ENCODE data around the gene MTERF2. TPM values are rescaled to one million over a fixed set of nuclear protein-coding genes. Genes with fewer than 3 reads are reported as not detected.
"Not testable (repeated sequence)": the region's sequence is repeated elsewhere in the genome, so short reads cannot be mapped to it uniquely, and the experiment has no call there.

The MTERF2 gene
- total RNA-seq, 1 donor from 2014 or later: 5.2 TPM

- Mint-ChIP-seq H3K27ac (no peak overlapping the region), H3K27me3 (ENCODE audit: insufficient read depth) (no peaks in the 10 kb centered on the region), H3K4me3 (no peak overlapping the region), H3K36me3 (ENCODE audit: low read depth) (peaks cover 4% of the 10 kb centered on the region), H3K4me1 (ENCODE audit: low read depth) (no peaks in the 10 kb centered on the region), H3K9me3 (no peaks in the 10 kb centered on the region)
- intact Hi-C loops (cut with micrococcal nuclease): no loop called here
- DNase-seq (ENCODE audit: low spot score): no peak
Observed at GRCh38 chr12:107014055-107014454, 27.1 kb upstream of the MTERF2 start.

GRCh38 chr12:107012736-107013425, 25.9 kb upstream of the MTERF2 start:
- H3K9me3 Mint-ChIP-seq: no peaks in the 10 kb centered on the region
- intact Hi-C loops (cut with micrococcal nuclease): no loop called here
- no peaks in the 10 kb centered on the region for H3K4me1 Mint-ChIP-seq (ENCODE audit: low read depth)
- no peak for DNase-seq (ENCODE audit: low spot score)
- H3K27me3 Mint-ChIP-seq (ENCODE audit: insufficient read depth): no peaks in the 10 kb centered on the region
- H3K4me3 Mint-ChIP-seq: no peak overlapping the region
- peaks cover 6% of the 10 kb centered on the region for H3K36me3 Mint-ChIP-seq (ENCODE audit: low read depth)
- H3K27ac Mint-ChIP-seq: no peak overlapping the region

GRCh38 chr12:107011519-107011918, 24.6 kb upstream of the MTERF2 start:
- H3K27ac Mint-ChIP-seq: no peak overlapping the region
- no peaks in the 10 kb centered on the region for H3K9me3 Mint-ChIP-seq

DNA sequence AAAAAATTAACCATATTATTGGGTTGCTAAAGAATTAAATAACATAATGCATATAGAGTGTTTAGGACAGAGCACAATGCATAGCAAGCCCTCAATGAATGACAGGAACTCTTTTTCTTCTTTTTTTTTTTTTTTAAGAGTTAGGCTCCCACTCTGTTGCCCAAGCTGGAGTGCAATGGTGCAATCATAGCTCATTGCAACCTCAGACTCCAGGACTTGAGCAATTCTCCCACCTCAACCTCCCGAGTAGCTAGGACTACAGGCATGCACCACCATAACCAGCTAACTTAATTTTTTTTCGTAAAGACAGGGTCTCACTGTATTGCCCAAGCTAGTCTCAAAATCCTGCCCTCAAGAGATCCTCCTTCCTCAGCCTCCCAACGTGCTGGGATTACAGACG, 20.5 kb upstream of the MTERF2 start:
- no peak for DNase-seq (ENCODE audit: low spot score)
- intact Hi-C loops (cut with micrococcal nuclease): no loop called here
- Mint-ChIP-seq H3K4me1 (ENCODE audit: low read depth) (no peaks in the 10 kb centered on the region), H3K9me3 (no peaks in the 10 kb centered on the region), H3K36me3 (ENCODE audit: low read depth) (peaks cover 2% of the 10 kb centered on the region), H3K27ac (no peak overlapping the region), H3K27me3 (ENCODE audit: insufficient read depth) (no peaks in the 10 kb centered on the region), H3K4me3 (no peak overlapping the region)

More at GRCh38 chr12:107011519-107011918, 24.6 kb upstream of the MTERF2 start:
- intact Hi-C loops (cut with micrococcal nuclease): no loop called here
- H3K27me3 Mint-ChIP-seq (ENCODE audit: insufficient read depth): no peaks in the 10 kb centered on the region
- H3K4me1 Mint-ChIP-seq (ENCODE audit: low read depth): no peaks in the 10 kb centered on the region
- no peak overlapping the region for H3K4me3 Mint-ChIP-seq
- H3K36me3 Mint-ChIP-seq (ENCODE audit: low read depth): peaks cover 2% of the 10 kb centered on the region
- no peak for DNase-seq (ENCODE audit: low spot score)

DNA sequence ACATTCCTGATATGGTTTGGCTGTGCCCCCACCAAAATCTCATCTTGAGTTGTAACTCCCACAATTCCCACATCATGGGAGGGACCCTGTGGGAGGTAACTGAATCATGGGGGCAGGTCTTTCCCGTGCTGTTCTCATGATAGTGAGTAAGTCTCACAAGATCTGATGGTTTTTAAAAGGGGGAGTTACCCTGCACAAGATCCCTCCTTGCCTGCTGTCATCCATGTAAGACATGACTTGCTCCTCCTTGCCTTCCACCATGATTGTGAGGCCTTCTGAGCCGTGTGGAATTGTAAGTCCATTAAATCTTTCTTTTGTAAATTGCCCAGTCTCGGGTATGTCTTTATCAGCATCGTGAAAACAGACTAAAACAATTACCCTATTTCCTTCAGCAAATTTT, 15.7 kb upstream of the MTERF2 start:
- H3K36me3 Mint-ChIP-seq (ENCODE audit: low read depth); H3K27ac Mint-ChIP-seq; H3K4me3 Mint-ChIP-seq; H3K9me3 Mint-ChIP-seq; H3K27me3 Mint-ChIP-seq (ENCODE audit: insufficient read depth); H3K4me1 Mint-ChIP-seq (ENCODE audit: low read depth); intact Hi-C loops (cut with micrococcal nuclease); DNase-seq (ENCODE audit: low spot score): not testable (repeated sequence)

DNA sequence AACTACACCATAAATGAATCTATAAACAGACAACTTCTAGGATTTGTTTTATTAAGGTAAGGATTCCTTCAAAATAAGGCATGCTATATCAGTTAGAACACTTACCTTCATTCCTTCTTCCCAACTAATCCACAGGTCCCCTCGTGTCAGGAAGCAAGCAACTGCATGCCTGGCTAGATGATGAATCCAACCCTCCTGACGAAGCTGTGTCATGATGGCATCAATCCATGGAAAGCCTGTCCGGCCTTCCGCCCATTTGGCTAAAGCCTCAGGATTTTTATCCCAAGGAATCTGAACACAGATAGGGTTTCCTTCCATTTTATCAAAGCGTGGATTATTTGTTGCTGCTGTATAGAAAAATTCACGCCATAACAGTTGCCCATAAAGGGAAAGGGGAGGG, 12.5 kb upstream of the MTERF2 start:
- peaks cover 15% of the 10 kb centered on the region for H3K36me3 Mint-ChIP-seq (ENCODE audit: low read depth)
- no peak overlapping the region for H3K4me3 Mint-ChIP-seq
- DNase-seq (ENCODE audit: low spot score): no peak
- intact Hi-C loops (cut with micrococcal nuclease): no loop called here
- H3K27ac Mint-ChIP-seq: no peak overlapping the region
- no peaks in the 10 kb centered on the region for H3K9me3 Mint-ChIP-seq
- H3K4me1 Mint-ChIP-seq (ENCODE audit: low read depth): no peaks in the 10 kb centered on the region
- no peaks in the 10 kb centered on the region for H3K27me3 Mint-ChIP-seq (ENCODE audit: insufficient read depth)

- Mint-ChIP-seq H3K27me3 (ENCODE audit: insufficient read depth) (no peaks in the 10 kb centered on the region), H3K9me3 (no peaks in the 10 kb centered on the region), H3K4me3 (no peak overlapping the region), H3K4me1 (ENCODE audit: low read depth) (no peaks in the 10 kb centered on the region), H3K27ac (no peak overlapping the region), H3K36me3 (ENCODE audit: low read depth) (peaks cover 15% of the 10 kb centered on the region)
- no peak for DNase-seq (ENCODE audit: low spot score)
- intact Hi-C loops (cut with micrococcal nuclease): no loop called here
Observed at GRCh38 chr12:106997916-106998315, 11.0 kb upstream of the MTERF2 start.

DNA sequence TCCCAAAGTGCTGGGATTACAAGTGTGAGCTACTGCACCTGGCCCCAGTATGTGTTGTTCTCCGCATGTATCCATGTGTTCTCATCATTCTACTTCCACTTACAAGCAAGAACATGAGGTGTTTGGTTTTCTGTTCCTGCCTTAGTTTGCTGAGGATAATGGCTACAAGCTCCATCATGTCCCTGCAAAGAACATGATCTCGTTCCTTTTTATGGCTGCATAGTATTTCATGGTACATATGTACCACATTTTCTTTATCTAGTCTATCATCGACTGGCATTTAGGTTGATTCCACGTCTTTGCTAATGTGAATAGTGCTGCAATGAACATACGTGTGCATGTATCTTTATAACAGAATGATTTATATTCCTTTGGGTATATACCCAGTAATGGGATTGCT, 9.2 kb upstream of the MTERF2 start:
- H3K9me3 Mint-ChIP-seq; H3K27me3 Mint-ChIP-seq (ENCODE audit: insufficient read depth); H3K27ac Mint-ChIP-seq; intact Hi-C loops (cut with micrococcal nuclease); DNase-seq (ENCODE audit: low spot score); H3K4me3 Mint-ChIP-seq; H3K4me1 Mint-ChIP-seq (ENCODE audit: low read depth): not testable (repeated sequence)
- H3K36me3 Mint-ChIP-seq (ENCODE audit: low read depth): peaks cover 15% of the 10 kb centered on the region

DNA sequence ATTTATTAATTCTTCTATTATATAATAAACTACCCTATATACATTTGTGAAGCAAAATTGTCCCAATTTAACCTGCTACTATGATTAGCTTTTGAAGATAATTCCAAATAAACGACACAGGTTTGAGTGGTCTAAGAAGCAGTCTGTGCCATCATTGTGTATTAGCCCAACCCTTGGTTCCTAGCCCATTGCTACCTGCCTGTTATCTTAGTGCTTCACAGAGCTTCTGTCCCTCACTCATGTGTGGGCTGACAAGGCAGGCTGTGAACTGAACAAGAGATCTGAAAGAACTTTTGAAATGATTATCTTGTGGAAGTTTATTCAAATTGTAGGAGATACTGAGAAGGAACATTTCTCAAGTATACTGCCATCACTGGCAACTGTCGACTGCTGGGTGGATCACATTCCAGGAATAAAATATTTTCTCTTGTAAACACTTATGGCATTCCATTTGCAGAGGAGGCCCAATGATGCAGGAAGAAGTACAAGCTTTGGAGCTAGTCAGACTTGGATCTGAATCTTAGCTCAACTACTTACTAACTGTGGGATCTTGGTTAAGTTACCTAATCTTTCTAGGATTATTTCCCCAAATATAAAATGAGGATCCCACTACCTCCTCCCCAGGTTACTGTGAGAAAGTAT, 7.8 kb upstream of the MTERF2 start:
- intact Hi-C loops (cut with micrococcal nuclease): no loop called here
- H3K36me3 Mint-ChIP-seq (ENCODE audit: low read depth): peaks cover 12% of the 10 kb centered on the region

GRCh38 chr12:106987846-106988245, 900 bp upstream of the MTERF2 start:
- Mint-ChIP-seq H3K4me1 (ENCODE audit: low read depth) (peaks cover 41% of the 10 kb centered on the region), H3K27me3 (ENCODE audit: insufficient read depth) (peaks cover 2% of the 10 kb centered on the region), H3K36me3 (ENCODE audit: low read depth) (peaks cover 23% of the 10 kb centered on the region), H3K9me3 (no peaks in the 10 kb centered on the region), H3K4me3 (peak overlapping the region; percentile 74), H3K27ac (no peak overlapping the region)
- intact Hi-C loops (cut with micrococcal nuclease): loop anchor here (1.0 to 2.0 kb wide), 4 partner anchors 39 to 685 kb away; partner anchors contain the start of genes CRY1 and TCP11L2
- no peak for DNase-seq (ENCODE audit: low spot score)

More for the DNA sequence above, 7.8 kb upstream of the MTERF2 start:
- H3K27me3 Mint-ChIP-seq (ENCODE audit: insufficient read depth): peaks cover 2% of the 10 kb centered on the region
- DNase-seq (ENCODE audit: low spot score): no peak
- H3K27ac Mint-ChIP-seq: no peak overlapping the region
- no peaks in the 10 kb centered on the region for H3K4me1 Mint-ChIP-seq (ENCODE audit: low read depth)
- H3K9me3 Mint-ChIP-seq: no peaks in the 10 kb centered on the region
- H3K4me3 Mint-ChIP-seq: no peak overlapping the region

DNA sequence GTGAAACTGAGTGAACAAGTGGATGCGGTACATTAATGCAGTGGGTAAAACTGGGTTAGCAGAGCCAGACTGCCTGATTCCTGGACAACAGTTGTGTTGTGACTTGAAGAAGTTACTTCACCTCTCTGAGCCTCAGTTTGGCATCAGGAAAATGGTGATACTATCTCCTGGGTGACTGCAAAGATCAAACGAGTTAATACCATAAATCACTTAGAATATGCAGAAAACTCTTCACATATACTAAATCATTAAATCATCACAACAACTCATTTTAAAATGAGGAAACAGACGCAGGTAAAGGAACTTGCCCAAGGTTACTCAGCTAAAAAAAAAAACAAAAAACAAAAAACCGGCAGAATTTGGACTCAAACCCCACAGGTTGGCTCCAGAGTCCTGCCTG, 811 bp downstream of the MTERF2 start:
- Mint-ChIP-seq H3K27me3 (ENCODE audit: insufficient read depth) (peaks cover 2% of the 10 kb centered on the region), H3K4me3 (peak overlapping the region; percentile 91), H3K9me3 (no peaks in the 10 kb centered on the region), H3K27ac (no peak overlapping the region), H3K4me1 (ENCODE audit: low read depth) (peaks cover 41% of the 10 kb centered on the region), H3K36me3 (ENCODE audit: low read depth) (peaks cover 23% of the 10 kb centered on the region)
- DNase-seq (ENCODE audit: low spot score): no peak
- intact Hi-C loops (cut with micrococcal nuclease): loop anchor here (1.0 to 2.0 kb wide), 3 partner anchors 30 to 683 kb away; partner anchors contain the start of gene TCP11L2

DNA sequence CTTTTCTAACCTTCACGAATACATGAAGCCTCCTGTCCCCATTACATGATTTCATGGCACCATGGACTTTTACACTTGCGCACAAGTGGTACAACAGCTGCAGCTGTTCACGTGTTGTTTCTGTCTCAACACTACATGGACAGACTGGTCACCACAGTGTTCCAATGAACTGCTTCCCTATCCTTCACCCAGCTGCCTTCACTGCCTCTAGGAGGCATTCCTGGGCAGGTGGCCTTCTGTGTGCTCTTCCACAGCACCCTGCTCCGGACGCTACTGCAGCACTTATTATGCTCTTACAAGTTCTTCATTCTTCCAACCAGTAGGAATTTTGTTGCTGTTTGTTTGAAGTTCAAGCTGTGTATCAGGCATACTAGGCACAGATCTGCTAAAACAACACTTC, 1.5 kb downstream of the MTERF2 start:
- intact Hi-C loops (cut with micrococcal nuclease): no loop called here
- Mint-ChIP-seq H3K36me3 (ENCODE audit: low read depth) (peaks cover 23% of the 10 kb centered on the region), H3K9me3 (no peaks in the 10 kb centered on the region), H3K4me3 (peak overlapping the region; percentile 91), H3K4me1 (ENCODE audit: low read depth) (peaks cover 41% of the 10 kb centered on the region), H3K27me3 (ENCODE audit: insufficient read depth) (peaks cover 2% of the 10 kb centered on the region), H3K27ac (no peak overlapping the region)
- DNase-seq (ENCODE audit: low spot score): no peak

GRCh38 chr12:106984588-106985137, 2.3 kb downstream of the MTERF2 start:
- no peak for DNase-seq (ENCODE audit: low spot score)
- Mint-ChIP-seq H3K9me3 (no peaks in the 10 kb centered on the region), H3K4me1 (ENCODE audit: low read depth) (peaks cover 41% of the 10 kb centered on the region), H3K4me3 (no peak overlapping the region), H3K27ac (no peak overlapping the region), H3K36me3 (ENCODE audit: low read depth) (peaks cover 23% of the 10 kb centered on the region), H3K27me3 (ENCODE audit: insufficient read depth) (no peaks in the 10 kb centered on the region)
- intact Hi-C loops (cut with micrococcal nuclease): no loop called here
